Left lobe of liver (tissue), 2 donors: Measurements from ENCODE around the gene KLK14. TPM values are rescaled to one million over a fixed set of nuclear protein-coding genes. Genes with fewer than 3 reads are reported as not detected.

ENCODE experiments used
- ATAC-seq: fragments of 200-7000 bp; cut with Tn5 transposase; one replicate; pipeline ENCODE4 v1.9.1; 2020; ENCODE audit warnings: mild to moderate bottlenecking, moderate library complexity
- DNase-seq: peaks from one replicate; pipeline ENCODE4 v3.0.0-alpha.2; 2020; ENCODE audit warnings: low spot score
- total RNA-seq: library from RNA; stranded (reverse); gene quantifications from one replicate; pipeline ENCODE4 v1.2.1, GENCODE V29; 2021
- donor health status: DM: no; HTN: no; CAD: no; lungs with moderate emphysema.
- donor health status: DM: no; HTN: yes; CAD: no.

KLK14 gene
- total RNA-seq, 1 donor from 2014 or later: not detected

- ATAC-seq: peak; percentile 46
- no peak for DNase-seq
Measured at GRCh38 chr19:51108805-51109146, 26.1 kb upstream of the KLK14 start.

- DNase-seq: peak; percentile 99
- peak; percentile 98 for ATAC-seq
Measured at GRCh38 chr19:51108066-51108804, 25.5 kb upstream of the KLK14 start, which contains the start of gene CTU1. CTU1 (minus strand) TSS chr19:51108409; CDS start chr19:51104569, 3,840 bp downstream.

- DNase-seq: no peak
- ATAC-seq: no peak
Measured at GRCh38 chr19:51107406-51108065, 24.8 kb upstream of the KLK14 start.

- no peak for ATAC-seq
- no peak for DNase-seq
Measured at GRCh38 chr19:51103926-51104341, 21.2 kb upstream of the KLK14 start.

- DNase-seq (no peak), ATAC-seq (no peak)
Measured at GRCh38 chr19:51102991-51103390, 20.3 kb upstream of the KLK14 start.

GRCh38 chr19:51101171-51101865 lies 18.6 kb upstream of the KLK14 start:
- ATAC-seq (no peak), DNase-seq (no peak)

GRCh38 chr19:51100601-51101000 lies 17.9 kb upstream of the KLK14 start:
- DNase-seq: no peak
- no peak for ATAC-seq

- ATAC-seq: no peak
- DNase-seq: no peak
Measured at GRCh38 chr19:51099047-51099382, 16.3 kb upstream of the KLK14 start.

- ATAC-seq (peak; percentile 31), DNase-seq (no peak)
Measured at GRCh38 chr19:51098365-51099046, 15.8 kb upstream of the KLK14 start.

- no peak for DNase-seq
- ATAC-seq: no peak
Measured at GRCh38 chr19:51097796-51098195, 15.1 kb upstream of the KLK14 start.

- peak; percentile 77 for ATAC-seq
- DNase-seq: no peak
Measured at GRCh38 chr19:51097166-51097738, 14.6 kb upstream of the KLK14 start.

- DNase-seq (no peak), ATAC-seq (no peak)
Measured at GRCh38 chr19:51096473-51097165, 13.9 kb upstream of the KLK14 start.

- ATAC-seq (no peak), DNase-seq (no peak)
Measured at GRCh38 chr19:51094696-51095279, 12.1 kb upstream of the KLK14 start.

GRCh38 chr19:51093510-51094345 lies 11.0 kb upstream of the KLK14 start:
- no peak for ATAC-seq
- no peak for DNase-seq

- DNase-seq: no peak
- ATAC-seq: no peak
Measured at GRCh38 chr19:51093101-51093500, 10.4 kb upstream of the KLK14 start.

- DNase-seq: no peak
- no peak for ATAC-seq
Measured at GRCh38 chr19:51091895-51092873, 9.5 kb upstream of the KLK14 start.

- DNase-seq (no peak), ATAC-seq (no peak)
Measured at GRCh38 chr19:51091126-51091525, 8.4 kb upstream of the KLK14 start.

- DNase-seq (no peak), ATAC-seq (no peak)
Measured at GRCh38 chr19:51090471-51090870, 7.8 kb upstream of the KLK14 start.
